Smooth muscle cell (in vitro differentiated cells): Measurements from ENCODE around the gene IVNS1ABP. TPM values are rescaled to one million over a fixed set of nuclear protein-coding genes. Genes with fewer than 3 reads are reported as not detected.

Source experiments
- DNase-seq: peaks from one replicate; lab custom pipeline; 2025; ENCODE audit not compliant: unreplicated experiment; lab: John Stamatoyannopoulos, UW
- H2AFZ ChIP-seq: fragments of 200-600 bp; sonication (generic); 2 replicates; pipeline ENCODE4 v1.6.0; 2016; ENCODE audit warnings: antibody characterized with exemption, low read depth, mild to moderate bottlenecking
- H3F3A ChIP-seq: fragments of 200-600 bp; sonication (generic); 2 replicates; pipeline ENCODE4 v1.6.0; 2017; ENCODE audit warnings: antibody characterized with exemption, low read depth
- H3K27ac ChIP-seq: fragments of 200-600 bp; sonication (generic); 2 replicates; pipeline ENCODE4 v1.5.1; 2016; ENCODE audit warnings: low read depth, mild to moderate bottlenecking
- H3K27me3 ChIP-seq: fragments of 200-600 bp; sonication (generic); 2 replicates; pipeline ENCODE4 v1.6.1; 2016; ENCODE audit warnings: low read depth, mild to moderate bottlenecking
- H3K36me3 ChIP-seq: fragments of 200-600 bp; sonication (generic); 2 replicates; pipeline ENCODE4 v1.5.1; 2016; ENCODE audit warnings: low read depth
- H3K4me1 ChIP-seq: fragments of 200-600 bp; sonication (generic); 2 replicates; pipeline ENCODE4 v1.5.1; 2016; ENCODE audit warnings: low read depth
- H3K4me2 ChIP-seq: fragments of 200-600 bp; sonication (generic); 2 replicates; pipeline ENCODE4 v1.6.0; 2016; ENCODE audit warnings: mild to moderate bottlenecking
- H3K4me3 ChIP-seq: fragments of 200-600 bp; sonication (generic); 2 replicates; pipeline ENCODE4 v1.5.1; 2016; ENCODE audit warnings: mild to moderate bottlenecking
- H3K79me2 ChIP-seq: fragments of 200-600 bp; sonication (generic); 2 replicates; pipeline ENCODE4 v1.6.0; 2016; ENCODE audit warnings: low read depth, mild to moderate bottlenecking
- H3K9ac ChIP-seq: fragments of 200-600 bp; sonication (generic); 2 replicates; pipeline ENCODE4 v1.6.0; 2016; ENCODE audit warnings: low read depth
- H3K9me3 ChIP-seq: fragments of 200-600 bp; sonication (generic); replicated peaks from 2 replicates; pipeline ENCODE4 v1.5.1; 2016; ENCODE audit warnings: low read depth
- H4K20me1 ChIP-seq: fragments of 200-600 bp; sonication (generic); 2 replicates; pipeline ENCODE4 v1.6.0; 2016; ENCODE audit warnings: low read depth
- whole genome bisulfite sequencing: methylation state at CpG from one replicate; pipeline ENCODE4 v1.1.7; 2016; ENCODE audit warnings: low lambda C conversion rate; 5-methylcytosine and 5-hydroxymethylcytosine counted together
- polyA plus RNA-seq: library from polyadenylated mRNA; unstranded; fragments of >200 nt; fragmentation: Nextera tagmentation; extraction: Ambion mirVana; gene quantifications from 2 replicates; pipeline ENCODE4 v1.2.1, GENCODE V29; 2016
- total RNA-seq: library from RNA; depleted of rRNA; stranded (reverse); fragments of >200 nt; gene quantifications from 2 replicates; pipeline ENCODE4 v1.2.3, GENCODE V29; 2014
- TF ChIP-seq, protein P1 (sequence below): fragments of 200-600 bp; sonication (generic); IDR thresholded peaks from 2 replicates; pipeline ENCODE4 v1.5.1; 2017; ENCODE audit warnings: borderline replicate concordance, mild to moderate bottlenecking, antibody characterized with exemption; ENCODE audit not compliant: insufficient read depth, poor library complexity, severe bottlenecking

The IVNS1ABP gene
- total and polyA plus RNA-seq, 2 experiments from 2014 or later: 128 to 315 TPM

DNA sequence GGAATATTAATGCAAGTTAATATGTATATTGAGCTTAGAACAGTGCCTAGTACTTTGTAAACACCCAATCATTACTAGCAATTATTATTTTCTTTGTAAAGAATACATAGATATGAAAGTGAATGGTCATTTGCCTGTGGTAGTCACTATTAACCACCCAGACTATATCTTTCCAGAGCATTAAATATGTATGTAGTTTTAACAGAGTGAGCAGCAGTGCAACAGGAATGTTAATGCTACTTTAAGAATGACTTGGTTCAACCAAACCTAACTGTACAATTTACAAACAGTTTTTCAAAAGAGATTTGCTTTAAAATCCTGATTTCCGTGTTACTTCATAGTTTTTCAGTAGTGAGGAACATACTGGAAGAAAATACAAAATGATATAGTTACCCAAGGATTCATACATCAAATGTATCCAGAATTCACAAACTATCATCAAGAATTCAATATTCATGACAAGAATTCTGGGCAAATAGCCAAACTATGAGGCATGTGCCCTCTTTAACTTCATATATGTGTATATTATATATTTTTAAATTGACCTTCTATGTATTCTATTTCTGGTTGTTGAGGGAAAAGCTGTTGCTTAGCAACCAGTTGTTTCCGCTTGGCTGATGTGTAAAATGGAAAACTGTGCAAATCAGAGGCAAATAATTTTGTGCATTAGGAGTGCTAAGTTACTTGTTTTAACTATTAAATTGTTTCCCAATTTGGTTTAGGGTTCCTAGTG lies 34.9 kb upstream of the IVNS1ABP start:
- no peaks in the 10 kb centered on the region for H3K4me1 ChIP-seq
- H3K4me2 ChIP-seq: no peak overlapping the region
- TF ChIP-seq, protein P1, sequence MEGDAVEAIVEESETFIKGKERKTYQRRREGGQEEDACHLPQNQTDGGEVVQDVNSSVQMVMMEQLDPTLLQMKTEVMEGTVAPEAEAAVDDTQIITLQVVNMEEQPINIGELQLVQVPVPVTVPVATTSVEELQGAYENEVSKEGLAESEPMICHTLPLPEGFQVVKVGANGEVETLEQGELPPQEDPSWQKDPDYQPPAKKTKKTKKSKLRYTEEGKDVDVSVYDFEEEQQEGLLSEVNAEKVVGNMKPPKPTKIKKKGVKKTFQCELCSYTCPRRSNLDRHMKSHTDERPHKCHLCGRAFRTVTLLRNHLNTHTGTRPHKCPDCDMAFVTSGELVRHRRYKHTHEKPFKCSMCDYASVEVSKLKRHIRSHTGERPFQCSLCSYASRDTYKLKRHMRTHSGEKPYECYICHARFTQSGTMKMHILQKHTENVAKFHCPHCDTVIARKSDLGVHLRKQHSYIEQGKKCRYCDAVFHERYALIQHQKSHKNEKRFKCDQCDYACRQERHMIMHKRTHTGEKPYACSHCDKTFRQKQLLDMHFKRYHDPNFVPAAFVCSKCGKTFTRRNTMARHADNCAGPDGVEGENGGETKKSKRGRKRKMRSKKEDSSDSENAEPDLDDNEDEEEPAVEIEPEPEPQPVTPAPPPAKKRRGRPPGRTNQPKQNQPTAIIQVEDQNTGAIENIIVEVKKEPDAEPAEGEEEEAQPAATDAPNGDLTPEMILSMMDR: no peak
- H3K9ac ChIP-seq: no peak overlapping the region
- no peak overlapping the region for H2AFZ ChIP-seq
- H3F3A ChIP-seq: no peaks in the 10 kb centered on the region
- no peak overlapping the region for H3K27ac ChIP-seq
- no peaks in the 10 kb centered on the region for H3K36me3 ChIP-seq
- DNase-seq: no peak
- no peaks in the 10 kb centered on the region for H3K9me3 ChIP-seq
- H4K20me1 ChIP-seq: no peaks in the 10 kb centered on the region
- 95% methylated on average over 2 of the region's 2 CpGs for WGBS
- no peaks in the 10 kb centered on the region for H3K79me2 ChIP-seq
- H3K4me3 ChIP-seq: no peak overlapping the region
- no peaks in the 10 kb centered on the region for H3K27me3 ChIP-seq

DNA sequence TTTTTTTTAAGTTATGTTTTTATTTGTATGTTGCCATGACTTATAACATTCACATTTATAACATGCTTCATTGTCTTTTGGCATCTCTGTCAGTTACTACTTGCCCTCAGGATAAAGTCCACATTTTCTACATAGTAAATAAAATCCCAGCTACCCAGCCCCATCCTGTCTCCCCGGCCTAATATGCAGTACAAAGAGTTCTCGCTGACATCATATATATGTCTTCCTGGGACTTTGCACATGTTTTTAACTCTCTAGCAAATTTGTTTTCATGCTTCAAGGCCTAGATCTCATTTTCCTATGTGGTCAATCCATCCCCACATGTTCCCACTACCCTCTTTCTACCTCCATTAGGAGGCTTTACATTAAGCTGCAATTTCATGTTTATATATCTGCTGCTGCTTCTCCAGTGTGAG lies 33.0 kb upstream of the IVNS1ABP start:
- H3F3A ChIP-seq: no peaks in the 10 kb centered on the region
- TF ChIP-seq, protein P1: no peak
- no peaks in the 10 kb centered on the region for H4K20me1 ChIP-seq
- H3K4me2 ChIP-seq: no peak overlapping the region
- H3K27me3 ChIP-seq: no peaks in the 10 kb centered on the region
- DNase-seq: no peak
- no peak overlapping the region for H3K27ac ChIP-seq
- H3K4me1 ChIP-seq: no peaks in the 10 kb centered on the region
- H3K9ac ChIP-seq: no peak overlapping the region
- no peaks in the 10 kb centered on the region for H3K9me3 ChIP-seq
- 88% methylated on average over 2 of the region's 2 CpGs for WGBS
- no peaks in the 10 kb centered on the region for H3K79me2 ChIP-seq
- no peak overlapping the region for H3K4me3 ChIP-seq
- H3K36me3 ChIP-seq: no peaks in the 10 kb centered on the region
- H2AFZ ChIP-seq: no peak overlapping the region

DNA sequence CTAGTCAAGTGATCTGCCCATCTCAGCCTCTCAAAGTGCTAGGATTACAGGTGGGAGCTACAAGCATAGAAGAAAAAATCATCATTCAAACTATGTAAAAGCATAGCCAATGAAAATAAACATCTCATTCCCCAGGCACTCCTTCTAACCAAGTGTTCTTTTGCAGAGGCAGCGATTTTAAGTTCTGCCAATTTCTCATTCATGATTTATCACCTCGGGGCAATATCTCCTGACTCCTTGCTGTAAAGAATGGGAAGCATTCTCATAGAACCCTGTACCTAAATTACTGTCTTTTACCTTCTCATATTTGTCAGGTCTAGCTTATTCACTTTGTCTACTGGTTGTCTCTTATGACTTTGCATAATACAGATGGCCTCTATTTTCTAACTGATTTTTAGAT lies 32.5 kb upstream of the IVNS1ABP start:
- DNase-seq: no peak
- Histone ChIP-seq H4K20me1 (no peaks in the 10 kb centered on the region), H3K79me2 (no peaks in the 10 kb centered on the region), H2AFZ (no peak overlapping the region), H3K36me3 (no peaks in the 10 kb centered on the region), H3K4me2 (no peak overlapping the region), H3K4me1 (no peaks in the 10 kb centered on the region), H3K4me3 (no peak overlapping the region), H3K27ac (no peak overlapping the region), H3F3A (no peaks in the 10 kb centered on the region), H3K27me3 (no peaks in the 10 kb centered on the region), H3K9me3 (no peaks in the 10 kb centered on the region), H3K9ac (no peak overlapping the region)
- TF ChIP-seq, protein P1: no peak
- WGBS: 86% methylated on average over 2 of the region's 2 CpGs

DNA sequence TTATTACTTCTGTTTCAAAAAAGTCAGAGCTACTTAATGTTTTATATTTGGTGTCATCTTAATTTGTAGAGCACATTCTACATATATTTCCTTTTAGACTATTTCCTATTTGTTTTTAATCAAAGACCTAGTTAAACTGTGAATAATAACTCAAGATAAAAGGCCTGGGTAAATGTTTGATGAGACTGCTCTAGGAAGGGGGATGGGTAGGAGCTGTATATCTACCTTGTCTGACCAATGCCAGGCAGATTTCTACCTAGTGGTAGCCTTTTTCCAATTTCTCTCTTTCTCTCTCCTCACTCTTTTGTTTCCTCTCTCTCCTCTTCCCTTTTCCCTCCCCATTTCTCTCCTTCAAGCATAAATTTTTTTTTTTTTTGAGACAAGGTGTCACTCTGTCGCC lies 31.9 kb upstream of the IVNS1ABP start:
- H3K27ac ChIP-seq: no peak overlapping the region
- TF ChIP-seq, protein P1: no peak

More for the DNA sequence above, 31.9 kb upstream of the IVNS1ABP start:
- no peak overlapping the region for H3K4me3 ChIP-seq
- H3K79me2 ChIP-seq: no peaks in the 10 kb centered on the region
- no peaks in the 10 kb centered on the region for H3K9me3 ChIP-seq
- H3F3A ChIP-seq: no peaks in the 10 kb centered on the region
- 96% methylated on average over 1 of the region's 1 CpG for WGBS
- no peak overlapping the region for H3K4me2 ChIP-seq
- no peak overlapping the region for H2AFZ ChIP-seq
- H4K20me1 ChIP-seq: no peaks in the 10 kb centered on the region
- H3K4me1 ChIP-seq: no peaks in the 10 kb centered on the region
- no peaks in the 10 kb centered on the region for H3K36me3 ChIP-seq
- H3K27me3 ChIP-seq: no peaks in the 10 kb centered on the region
- no peak for DNase-seq
- H3K9ac ChIP-seq: no peak overlapping the region
